Small intestine (tissue), 7 donors: ENCODE results near the gene DCN. TPM values are rescaled to one million over a fixed set of nuclear protein-coding genes. Genes with fewer than 3 reads are reported as not detected.
A peak's percentile ranks its signal among the peaks of the same experiment; 100 is the strongest.

Source experiments
- DNase-seq, 2 donors: peaks; one replicate each; pipeline versions ENCODE4 v3.0.0 to v3.0.0-alpha.2; 2013
- FAIRE-seq: peaks from 2 replicates; lab custom pipeline; 2012; peaks lifted over from hg19 to GRCh38; lab: Jason Lieb, UNC
- H3K27ac ChIP-seq, 3 donors: one replicate each; pipeline ENCODE4 v1.5.1; 2013; ENCODE audit warnings: low read length in 2 of 3, mild to moderate bottlenecking in 2 of 3, control low read depth in 1 of 3, inconsistent platforms in 1 of 3, low read depth in 1 of 3, moderate library complexity in 1 of 3
- H3K27me3 ChIP-seq, 3 donors: one replicate each; pipeline ENCODE4 v1.6.1; 2013; ENCODE audit warnings: low read length in 3 of 3, inconsistent platforms in 1 of 3; ENCODE audit not compliant: control insufficient read depth in 3 of 3, insufficient read depth in 3 of 3
- H3K36me3 ChIP-seq, 3 donors: one replicate each; pipeline ENCODE4 v1.6.1; 2013; ENCODE audit warnings: low read length in 3 of 3, inconsistent platforms in 1 of 3, low read depth in 1 of 3, mild to moderate bottlenecking in 1 of 3, moderate library complexity in 1 of 3; ENCODE audit not compliant: control insufficient read depth in 3 of 3, insufficient read depth in 2 of 3
- H3K4me1 ChIP-seq, 3 donors: one replicate each; pipeline ENCODE4 v1.6.1; 2013; ENCODE audit warnings: low read length in 2 of 3, inconsistent platforms in 1 of 3, low read depth in 1 of 3, mild to moderate bottlenecking in 1 of 3, moderate library complexity in 1 of 3; ENCODE audit not compliant: control insufficient read depth in 3 of 3, insufficient read depth in 2 of 3
- H3K4me3 ChIP-seq, 3 donors: one replicate each; pipeline ENCODE4 v1.5.1; 2013; ENCODE audit warnings: low read length in 3 of 3, control low read depth in 1 of 3, inconsistent platforms in 1 of 3, low read depth in 1 of 3, mild to moderate bottlenecking in 1 of 3, moderate library complexity in 1 of 3
- H3K9me3 ChIP-seq, 2 donors: one replicate each; pipeline ENCODE4 v1.6.1; 2013; ENCODE audit warnings: low read depth in 1 of 2, low read length in 1 of 2; ENCODE audit not compliant: control insufficient read depth in 2 of 2, insufficient read depth in 1 of 2
- WGBS, 3 donors: extraction: QIAGEN DNeasy Blood & Tissue Kit; methylation state at CpG; one replicate each; pipeline ENCODE4 v1.1.7; 2013; 5-methylcytosine and 5-hydroxymethylcytosine counted together
- polyA plus RNA-seq, 4 donors: library from polyadenylated mRNA; stranded (reverse) in 3 of 4; unstranded in 1 of 4; fragments of 200-250 nt in 3 of 4; fragments of 120-200 nt in 1 of 4; gene quantifications; one replicate each; pipeline versions ENCODE4 v1.2.1 to v1.2.3, GENCODE V29; 2013
- donor health status: healthy with polysubstance abuse.
- donor health status: control.
- donor health status: control.
- donor health status: Bipolar disorder and iron deficiency.
- donor health status: healthy.

Gene DCN
- polyA plus RNA-seq, 4 donors, result 8.1 to 390 (median 156) TPM

DNA sequence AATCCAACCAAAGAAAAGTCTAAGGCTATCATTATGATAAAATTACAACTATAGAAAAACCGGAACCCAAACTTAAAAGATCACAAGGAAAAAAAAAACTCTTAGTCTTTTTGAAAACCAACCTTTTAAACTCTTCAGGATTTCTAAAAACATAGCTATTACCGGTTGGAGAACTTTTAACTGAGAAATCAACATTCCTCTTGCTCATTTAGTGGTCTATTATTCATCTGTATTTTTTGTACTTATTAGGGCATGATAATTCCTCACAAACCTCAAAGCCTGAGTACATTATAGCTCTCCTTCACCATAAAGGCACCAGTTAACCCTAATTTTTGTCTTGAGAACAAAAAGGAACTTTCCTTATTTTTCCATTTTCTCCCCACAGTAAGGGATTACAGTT is 81.7 kb downstream of the DCN start:
- H3K36me3 ChIP-seq, result no peaks in the 10 kb centered on the region
- H3K27me3 ChIP-seq, result no peaks in the 10 kb centered on the region
- DNase-seq (no peak), FAIRE-seq (no peak)
- 75 to 81% (median 76%) methylated on average over 2 of the region's 2 CpGs for WGBS, 3 donors
- H3K9me3 ChIP-seq, result no peaks in the 10 kb centered on the region
- peaks cover 0 to 6% (median 0%) of the 10 kb centered on the region in 3 donors for H3K4me1 ChIP-seq
- H3K27ac ChIP-seq, result no peak overlapping the region
- no peak overlapping the region for H3K4me3 ChIP-seq

- FAIRE-seq (no peak), DNase-seq (no peak)
- H3K4me1 ChIP-seq, result peaks cover 0 to 6% (median 0%) of the 10 kb centered on the region in 3 donors
- H3K27me3 ChIP-seq, result no peaks in the 10 kb centered on the region
- peak overlapping the region in 1 of 3 donors; percentile 8 for H3K27ac ChIP-seq
- WGBS, 3 donors, result 62 to 82% (median 68%) methylated on average over 2 of the region's 2 CpGs
- no peaks in the 10 kb centered on the region for H3K36me3 ChIP-seq
- no peaks in the 10 kb centered on the region for H3K9me3 ChIP-seq
- H3K4me3 ChIP-seq, result no peak overlapping the region
Observed at GRCh38 chr12:91099836-91100235, 82.8 kb downstream of the DCN start.

GRCh38 chr12:91099341-91099740 is 83.3 kb downstream of the DCN start:
- DNase-seq, result no peak
- Histone ChIP-seq H3K27me3 (no peaks in the 10 kb centered on the region), H3K36me3 (no peaks in the 10 kb centered on the region), H3K9me3 (no peaks in the 10 kb centered on the region), H3K4me1 (peaks cover 0 to 6% (median 0%) of the 10 kb centered on the region in 3 donors), H3K4me3 (no peak overlapping the region), H3K27ac (peak overlapping the region in 1 of 3 donors; percentile 73)
- WGBS, 3 donors, result 43 to 48% (median 47%) methylated on average over 2 of the region's 2 CpGs
- no peak for FAIRE-seq

GRCh38 chr12:91098941-91099340 is 83.7 kb downstream of the DCN start:
- peak; percentile 37 to 69 for DNase-seq
- peak overlapping the region in 1 of 3 donors; percentile 73 for H3K27ac ChIP-seq
- FAIRE-seq, result no peak

DNA sequence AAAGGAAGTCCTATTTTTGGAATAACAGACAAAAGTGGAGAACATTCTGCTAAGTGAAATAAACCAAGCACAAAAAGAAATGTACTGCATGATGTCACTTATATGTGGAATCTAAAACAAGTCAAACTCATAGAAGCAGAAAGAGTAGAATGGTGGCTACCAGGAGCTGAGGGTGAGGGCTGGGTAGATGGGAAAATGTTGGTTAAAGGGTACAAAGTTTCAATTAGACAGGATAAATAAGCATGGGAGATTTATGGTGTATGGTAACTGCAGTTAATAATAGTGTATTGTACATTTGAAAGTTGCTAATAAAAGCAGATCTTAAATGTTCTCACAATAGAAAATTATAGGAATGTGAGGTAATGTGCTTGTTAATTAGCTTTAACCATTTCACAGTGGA is 84.2 kb downstream of the DCN start:
- Histone ChIP-seq H3K27ac (peak overlapping the region in 1 of 3 donors; percentile 26), H3K4me1 (peaks cover 0 to 6% (median 0%) of the 10 kb centered on the region in 3 donors), H3K4me3 (no peak overlapping the region), H3K27me3 (no peaks in the 10 kb centered on the region), H3K36me3 (no peaks in the 10 kb centered on the region), H3K9me3 (no peaks in the 10 kb centered on the region)
- no peak for FAIRE-seq
- DNase-seq, result no peak

More at GRCh38 chr12:91098941-91099340, 83.7 kb downstream of the DCN start:
- WGBS, 3 donors, result 16 to 32% (median 23%) methylated on average over 3 of the region's 3 CpGs
- H3K4me1 ChIP-seq, result peaks cover 0 to 6% (median 0%) of the 10 kb centered on the region in 3 donors
- no peak overlapping the region for H3K4me3 ChIP-seq
- H3K36me3 ChIP-seq, result no peaks in the 10 kb centered on the region
- H3K9me3 ChIP-seq, result no peaks in the 10 kb centered on the region
- no peaks in the 10 kb centered on the region for H3K27me3 ChIP-seq

DNA sequence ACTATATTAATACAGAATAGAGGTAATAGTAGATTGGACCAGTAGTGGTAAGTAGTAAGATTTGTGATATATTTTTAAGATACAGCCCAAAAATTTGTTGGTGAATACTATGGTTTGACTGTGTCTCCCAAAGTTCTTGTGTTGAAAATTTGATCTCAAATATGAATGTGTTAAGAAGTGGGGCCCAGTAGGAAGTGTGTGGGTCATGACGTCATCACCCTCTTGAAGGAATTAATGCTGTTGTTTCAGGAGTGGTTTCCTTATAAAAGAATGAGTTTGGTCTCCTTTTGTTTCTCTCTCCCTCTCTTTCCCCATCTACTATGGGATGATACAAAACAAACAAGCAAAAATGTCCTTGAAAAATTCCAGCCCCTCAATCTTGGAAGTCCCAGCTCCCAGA is 87.7 kb downstream of the DCN start:
- no peak overlapping the region for H3K4me3 ChIP-seq
- DNase-seq, result no peak
- H3K9me3 ChIP-seq, result peaks cover 0 to 10% of the 10 kb centered on the region in 2 donors
- 82 to 92% (median 89%) methylated on average over 1 of the region's 1 CpG for WGBS, 3 donors
- no peak for FAIRE-seq
- no peak overlapping the region for H3K27ac ChIP-seq
- H3K4me1 ChIP-seq, result peaks cover 0 to 6% (median 0%) of the 10 kb centered on the region in 3 donors
- no peaks in the 10 kb centered on the region for H3K36me3 ChIP-seq
- H3K27me3 ChIP-seq, result no peaks in the 10 kb centered on the region

DNA sequence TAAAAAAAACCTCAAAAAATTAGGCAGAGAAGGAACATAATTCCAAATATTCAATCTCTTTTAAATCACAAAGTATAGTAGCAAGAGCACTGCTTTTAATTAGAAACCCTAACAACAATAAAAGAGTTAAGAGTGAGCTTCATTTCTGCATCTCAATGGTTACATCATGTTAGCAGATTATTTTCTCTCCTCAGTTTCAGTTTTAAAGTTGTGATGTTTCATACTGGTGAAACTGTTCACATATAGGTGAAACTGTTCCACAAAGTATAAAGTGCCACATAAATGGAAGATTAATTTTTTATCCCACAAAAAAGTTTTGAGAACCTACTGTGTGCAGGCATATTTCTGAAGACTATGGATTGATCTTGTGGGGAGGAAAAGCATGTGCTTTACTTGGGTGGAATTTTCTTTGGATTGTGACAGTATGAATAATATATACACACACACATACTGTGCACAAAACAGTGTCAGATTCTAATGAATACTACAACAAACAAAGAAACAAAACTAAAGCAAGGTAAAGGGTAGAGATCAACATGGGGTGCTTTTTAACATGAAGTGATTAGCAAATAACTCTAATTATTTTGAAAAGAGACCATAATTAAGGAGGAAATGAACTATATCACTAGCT is 88.5 kb downstream of the DCN start:
- Histone ChIP-seq H3K4me1 (peaks cover 0 to 6% (median 0%) of the 10 kb centered on the region in 3 donors), H3K27me3 (no peaks in the 10 kb centered on the region), H3K4me3 (no peak overlapping the region), H3K27ac (no peak overlapping the region), H3K9me3 (peaks cover 0 to 10% of the 10 kb centered on the region in 2 donors), H3K36me3 (no peaks in the 10 kb centered on the region)
- FAIRE-seq, result no peak
- DNase-seq, result no peak

GRCh38 chr12:91093341-91093740 is 89.3 kb downstream of the DCN start:
- Histone ChIP-seq H3K4me3 (no peak overlapping the region), H3K27me3 (no peaks in the 10 kb centered on the region), H3K27ac (no peak overlapping the region), H3K4me1 (peaks cover 0 to 2% (median 0%) of the 10 kb centered on the region in 3 donors), H3K9me3 (peaks cover 0 to 10% of the 10 kb centered on the region in 2 donors), H3K36me3 (no peaks in the 10 kb centered on the region)
- DNase-seq (no peak), FAIRE-seq (no peak)
- WGBS, 3 donors, result 86 to 92% (median 86%) methylated on average over 4 of the region's 4 CpGs
